Right lobe of liver (tissue), 6 donors: ENCODE measurements around the gene SPTBN2. TPM values are rescaled to one million over a fixed set of nuclear protein-coding genes. Genes with fewer than 3 reads are reported as not detected.

Experiments used
- ATAC-seq, 4 donors: fragments of 200-7000 bp; cut with Tn5 transposase; one replicate each; pipeline ENCODE4 v1.9.1; 2020; ENCODE audit warnings: mild to moderate bottlenecking in 4 of 4, moderate library complexity in 4 of 4
- DNase-seq, 3 donors: peaks; one replicate each; pipeline ENCODE4 v3.0.0-alpha.2; 2020
- H3K27ac ChIP-seq, 3 donors: fragments of 200-600 bp; one replicate each; pipeline ENCODE4 v1.8.0; 2022
- H3K27me3 ChIP-seq, 2 donors: fragments of 200-600 bp; one replicate each; pipeline ENCODE4 v1.8.0; 2022
- H3K36me3 ChIP-seq, 4 donors: fragments of 200-600 bp; sonication (generic) in 1 of 4; one replicate each; pipeline versions ENCODE4 v1.5.1 to v1.8.0; 2017 to 2022; ENCODE audit warnings: control low read depth in 1 of 4
- H3K4me1 ChIP-seq, 4 donors: fragments of 200-600 bp; sonication (generic) in 1 of 4; one replicate each; pipeline versions ENCODE4 v1.5.1 to v1.8.0; 2017 to 2022; ENCODE audit warnings: control low read depth in 1 of 4
- H3K4me3 ChIP-seq, 3 donors: fragments of 200-600 bp; one replicate each; pipeline ENCODE4 v1.8.0; 2022
- H3K9me3 ChIP-seq, 4 donors: fragments of 200-600 bp; sonication (generic) in 1 of 4; one replicate each; pipeline versions ENCODE4 v1.5.1 to v1.8.0; 2017 to 2022; ENCODE audit warnings: control low read depth in 1 of 4
- CTCF ChIP-seq, 4 donors: fragments of 200-600 bp in 3 of 4; fragments of 450-650 bp in 1 of 4; IDR thresholded peaks; one replicate each; pipeline versions ENCODE4 v1.5.1 to v1.8.0; 2016 to 2022; ENCODE audit warnings: antibody characterized with exemption in 4 of 4, mild to moderate bottlenecking in 2 of 4
- POLR2A ChIP-seq: fragments of 450-650 bp; IDR thresholded peaks from one replicate; pipeline ENCODE4 v1.6.1; 2017; ENCODE audit warnings: antibody characterized with exemption, mild to moderate bottlenecking
- WGBS: methylation state at CpG from one replicate; pipeline ENCODE4 v1.1.6; 2018; ENCODE audit warnings: low coverage, low lambda C conversion rate; ENCODE audit not compliant: insufficient coverage; ENCODE audit errors: missing lambda C conversion rate; 5-methylcytosine and 5-hydroxymethylcytosine counted together
- intact Hi-C, 2 donors: fragments of 100-400 bp; cut with DNase I; formaldehyde crosslinking; loops; one replicate each; pipeline versions ENCODE4 v1.11.2 to v1.14.1; 2022
- total RNA-seq, 6 experiments: library from RNA; depleted of rRNA in 2 of 6; stranded (reverse); fragments of >200 nt in 2 of 6; fragmentation: NEBNext Ultra II Directional in 3 of 6; extraction: Animal tissue kit (Norgen Biotek cat#: 25700) in 3 of 6; gene quantifications; one replicate each; pipeline versions ENCODE4 v1.1.0 to v1.2.4, GENCODE V29; 2016 to 2023
- donor health status: DM: no; HTN: yes; CAD: no.
- donor health status: DM: no; HTN: no; CAD: no.
- donor health status: DM: no; HTN: no; CAD: no.
- donor health status: DM: no; HTN: yes; CAD: no.
- donor health status: DM: no; HTN: yes; CAD: no.

The SPTBN2 gene
- total RNA-seq, 6 experiments from 2014 or later: 20.7 to 67.1 (median 50.7) TPM

- DNase-seq: no peak
- intact Hi-C loops: no loop called here
- TF ChIP-seq CTCF (IDR thresholded peaks at IDR 0.05): no peak
- no peak for TF ChIP-seq POLR2A
- H3K4me3 ChIP-seq: no peak overlapping the region
- H3K4me1 ChIP-seq: peaks cover 0 to under 1% (median 0%) of the 10 kb centered on the region in 4 donors
- WGBS: 41% methylated on average over 2 of the region's 2 CpGs
- no peaks in the 10 kb centered on the region for H3K9me3 ChIP-seq
- H3K27ac ChIP-seq: no peak overlapping the region
- H3K36me3 ChIP-seq: no peaks in the 10 kb centered on the region
- ATAC-seq: no peak
- H3K27me3 ChIP-seq: no peaks in the 10 kb centered on the region
Measured at GRCh38 chr11:66739983-66740382, 11.0 kb upstream of the SPTBN2 start.

- Histone ChIP-seq H3K27me3 (no peaks in the 10 kb centered on the region), H3K4me3 (no peak overlapping the region), H3K27ac (no peak overlapping the region), H3K36me3 (no peaks in the 10 kb centered on the region), H3K9me3 (no peaks in the 10 kb centered on the region), H3K4me1 (no peaks in the 10 kb centered on the region)
- TF ChIP-seq POLR2A (no peak), CTCF (IDR thresholded peaks at IDR 0.05) (no peak)
- DNase-seq: no peak
- WGBS: 88% methylated on average over 2 of the region's 3 CpGs
- intact Hi-C loops: no loop called here
- peak in 1 of 4 donors; percentile 45 for ATAC-seq
Measured at GRCh38 chr11:66734215-66734614, 5.2 kb upstream of the SPTBN2 start.

- TF ChIP-seq CTCF (IDR thresholded peaks at IDR 0.05) (no peak), POLR2A (no peak)
- Histone ChIP-seq H3K27ac (no peak overlapping the region), H3K27me3 (no peaks in the 10 kb centered on the region), H3K4me1 (peaks cover 0 to 24% (median 9%) of the 10 kb centered on the region in 4 donors), H3K9me3 (no peaks in the 10 kb centered on the region), H3K36me3 (no peaks in the 10 kb centered on the region), H3K4me3 (no peak overlapping the region)
- intact Hi-C loops: no loop called here
- no peak for ATAC-seq
- 88% methylated on average over 2 of the region's 4 CpGs for WGBS
- DNase-seq: no peak
Measured at GRCh38 chr11:66729447-66729846, 431 bp upstream of the SPTBN2 start.

GRCh38 chr11:66728038-66728692 is 851 bp downstream of the SPTBN2 start:
- Histone ChIP-seq H3K27ac (peak overlapping the region in 2 of 3 donors; percentile 80 to 84), H3K27me3 (no peaks in the 10 kb centered on the region), H3K36me3 (no peaks in the 10 kb centered on the region), H3K9me3 (no peaks in the 10 kb centered on the region), H3K4me3 (peak overlapping the region; percentile 37 to 67 (median 62)), H3K4me1 (peaks cover 0 to 37% (median 14%) of the 10 kb centered on the region in 4 donors)
- TF ChIP-seq POLR2A (no peak), CTCF (IDR thresholded peaks at IDR 0.05) (no peak)
- ATAC-seq (peak; percentile 8 to 43 (median 24)), DNase-seq (no peak)
- intact Hi-C loops: no loop called here
- WGBS: 0% methylated on average over 2 of the region's 114 CpGs
